Mammary epithelial cell (primary cell): ENCODE data around the gene ACP3.

ENCODE experiments used
- CTCF ChIP-seq, 2 donors: IDR thresholded peaks in 1 of 2; conservative IDR thresholded peaks in 1 of 2; 2 replicates each; pipeline ENCODE4 v1.5.1; 2011 to 2012; ENCODE audit warnings: inconsistent platforms in 2 of 2, low read length in 2 of 2, mild to moderate bottlenecking in 2 of 2, control low read depth in 1 of 2, low read depth in 1 of 2; ENCODE audit not compliant: insufficient read depth in 1 of 2; ENCODE audit errors: extremely low read depth in 1 of 2
- EZH2 ChIP-seq: IDR thresholded peaks from 2 replicates; pipeline ENCODE4 v1.6.1; 2012; ENCODE audit warnings: low read length, inconsistent platforms, borderline replicate concordance

- TF ChIP-seq CTCF (conservative IDR thresholded peaks at IDR 0.05 in 1 of 2, IDR thresholded peaks at IDR 0.05 in 1 of 2; ENCODE audit: extremely low read depth in 1 of 2, insufficient read depth in 1 of 2, low read depth in 1 of 2, low read length in 2 of 2) (no peak), EZH2 (no peak)
These were observed 51.8 kb downstream of the ACP3 start for GRCh38 chr3:132368962-132369361.
